ENCODE data around the gene SARS1. TPM values are rescaled to one million over a fixed set of nuclear protein-coding genes. Genes with fewer than 3 reads are reported as not detected.
A peak's percentile ranks its signal among the peaks of the same experiment; 100 is the strongest.

SARS1 gene
- total RNA-seq, 2 donors from 2014 or later: 123 to 132 TPM

DNA sequence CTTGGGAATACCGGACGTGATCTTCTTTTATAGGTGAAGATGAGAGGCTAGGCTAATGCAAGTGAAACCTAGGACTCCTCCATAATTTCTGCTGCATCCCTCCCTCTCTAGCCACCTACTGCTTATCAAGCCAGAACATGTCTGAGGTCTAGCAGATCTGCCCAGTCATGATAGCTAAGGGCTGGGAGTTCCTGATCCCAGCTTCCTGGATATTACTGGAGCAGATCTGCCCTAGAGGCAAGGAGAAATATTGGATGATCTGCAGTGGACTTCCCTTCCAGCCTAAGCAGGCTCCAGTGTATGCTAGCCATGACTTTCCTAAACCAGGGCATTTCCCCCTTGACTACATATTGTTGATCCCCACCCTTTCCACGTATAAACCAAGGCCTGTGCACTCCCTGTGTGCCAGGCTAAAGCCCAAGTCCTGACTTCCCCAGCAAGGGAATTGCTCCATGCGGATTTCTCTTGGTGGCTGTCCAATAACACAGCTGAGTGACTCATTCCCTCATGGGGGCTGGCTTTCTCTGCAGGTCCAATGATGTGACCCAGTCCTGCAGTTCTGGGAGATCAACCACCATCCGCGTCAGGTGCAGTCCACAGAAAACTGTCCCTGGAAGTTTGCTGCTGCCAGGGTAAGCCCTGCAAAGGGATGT is 15.5 kb upstream of the SARS1 start:
- 60% methylated on average over 6 of the region's 6 CpGs for WGBS
- no peak for TF ChIP-seq CTCF (IDR thresholded peaks at IDR 0.05)
- TF ChIP-seq POLR2AphosphoS5 (IDR thresholded peaks at IDR 0.05): no peak
- TF ChIP-seq POLR2A (IDR thresholded peaks at IDR 0.05): no peak
- no peak overlapping the region for H3K4me3 ChIP-seq
- intact Hi-C loops (cut with DNase I): no loop called here
- no peaks in the 10 kb centered on the region for H3K9me3 ChIP-seq
- no peak for DNase-seq (ENCODE audit: low spot score)
- no peaks in the 10 kb centered on the region for H3K36me3 ChIP-seq
- H3K27ac ChIP-seq: no peak overlapping the region
- H3K27me3 ChIP-seq (replicated peaks; ENCODE audit: insufficient read depth): no peaks in the 10 kb centered on the region
- no peaks in the 10 kb centered on the region for H3K4me1 ChIP-seq (replicated peaks)

DNA sequence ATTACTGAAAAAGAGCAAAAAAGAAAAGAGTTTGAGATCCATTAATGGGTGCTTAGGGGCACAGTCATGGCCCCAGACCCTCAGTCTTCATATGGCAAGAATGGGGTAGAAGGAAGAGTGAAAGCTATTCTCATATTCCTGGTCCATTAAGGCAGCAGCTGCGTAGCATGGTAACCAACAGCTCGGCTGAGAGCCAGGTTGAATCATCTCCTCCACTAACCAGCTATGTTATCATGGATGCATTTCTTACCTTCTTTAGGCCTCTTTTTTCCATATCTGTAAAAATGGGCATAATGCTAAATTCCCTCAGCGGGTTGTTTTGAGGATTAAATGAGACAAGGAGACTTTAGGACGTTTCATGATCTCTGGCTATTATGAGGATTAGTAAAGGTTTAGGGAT is 15.0 kb upstream of the SARS1 start:
- intact Hi-C loops (cut with DNase I): no loop called here
- Histone ChIP-seq H3K36me3 (no peaks in the 10 kb centered on the region), H3K27ac (no peak overlapping the region)

DNA sequence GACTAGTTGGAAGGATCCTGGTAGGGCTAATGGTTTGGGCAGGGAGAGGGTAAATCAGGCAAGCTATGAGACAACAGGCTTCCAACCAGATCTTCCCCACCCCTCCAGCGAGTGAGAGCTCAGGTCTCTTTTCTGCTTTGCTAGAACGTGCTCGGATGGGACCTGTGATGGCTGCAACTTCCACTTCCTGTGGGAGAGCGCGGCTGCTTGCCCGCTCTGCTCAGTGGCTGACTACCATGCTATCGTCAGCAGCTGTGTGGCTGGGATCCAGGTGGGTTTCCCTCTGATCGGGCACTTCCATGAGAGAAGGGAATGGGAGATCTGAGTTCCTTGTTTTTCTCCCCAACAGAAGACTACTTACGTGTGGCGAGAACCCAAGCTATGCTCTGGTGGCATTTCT is 14.0 kb upstream of the SARS1 start:
- Histone ChIP-seq H3K27ac (no peak overlapping the region), H3K4me3 (no peak overlapping the region), H3K27me3 (replicated peaks; ENCODE audit: insufficient read depth) (no peaks in the 10 kb centered on the region), H3K36me3 (no peaks in the 10 kb centered on the region), H3K4me1 (replicated peaks) (no peaks in the 10 kb centered on the region), H3K9me3 (no peaks in the 10 kb centered on the region)
- intact Hi-C loops (cut with DNase I): no loop called here
- 66% methylated on average over 10 of the region's 10 CpGs for WGBS
- TF ChIP-seq POLR2AphosphoS5 (IDR thresholded peaks at IDR 0.05) (no peak), POLR2A (IDR thresholded peaks at IDR 0.05) (no peak)
- DNase-seq (ENCODE audit: low spot score): no peak

More for the DNA sequence above, 15.0 kb upstream of the SARS1 start:
- TF ChIP-seq POLR2AphosphoS5 (IDR thresholded peaks at IDR 0.05): no peak
- no peak for TF ChIP-seq POLR2A (IDR thresholded peaks at IDR 0.05)
- no peak for TF ChIP-seq CTCF (IDR thresholded peaks at IDR 0.05)
- WGBS: 91% methylated on average over 4 of the region's 4 CpGs
- Histone ChIP-seq H3K4me3 (no peak overlapping the region), H3K4me1 (replicated peaks) (no peaks in the 10 kb centered on the region), H3K9me3 (no peaks in the 10 kb centered on the region), H3K27me3 (replicated peaks; ENCODE audit: insufficient read depth) (no peaks in the 10 kb centered on the region)
- DNase-seq (ENCODE audit: low spot score): no peak

- TF ChIP-seq CTCF (IDR thresholded peaks at IDR 0.05): peak in 2 of 4 experiments; percentile 28 to 52
- no peak for TF ChIP-seq POLR2A (IDR thresholded peaks at IDR 0.05)
- intact Hi-C loops (cut with DNase I): no loop called here
- no peak overlapping the region for H3K27ac ChIP-seq
- H3K9me3 ChIP-seq: no peaks in the 10 kb centered on the region
- no peak for DNase-seq (ENCODE audit: low spot score)
- no peak overlapping the region for H3K4me3 ChIP-seq
- H3K4me1 ChIP-seq (replicated peaks): no peaks in the 10 kb centered on the region
- H3K27me3 ChIP-seq (replicated peaks; ENCODE audit: insufficient read depth): no peaks in the 10 kb centered on the region
- whole genome bisulfite sequencing: 75% methylated on average over 2 of the region's 2 CpGs
- H3K36me3 ChIP-seq: no peaks in the 10 kb centered on the region
Measured at GRCh38 chr1:109201123-109201703, 12.5 kb upstream of the SARS1 start.

GRCh38 chr1:109204484-109204883 is 9.2 kb upstream of the SARS1 start:
- Histone ChIP-seq H3K27me3 (replicated peaks; ENCODE audit: insufficient read depth) (no peaks in the 10 kb centered on the region), H3K4me3 (no peak overlapping the region), H3K36me3 (no peaks in the 10 kb centered on the region), H3K27ac (no peak overlapping the region), H3K4me1 (replicated peaks) (no peaks in the 10 kb centered on the region), H3K9me3 (no peaks in the 10 kb centered on the region)
- DNase-seq (ENCODE audit: low spot score): no peak
- intact Hi-C loops (cut with DNase I): no loop called here
- 74% methylated on average over 5 of the region's 5 CpGs for WGBS
- TF ChIP-seq CTCF (IDR thresholded peaks at IDR 0.05) (no peak), POLR2A (IDR thresholded peaks at IDR 0.05) (no peak), POLR2AphosphoS5 (IDR thresholded peaks at IDR 0.05) (no peak)

Measured in prostate gland (tissue), 2 donors.